Measurements from ENCODE around the gene FAM186B.
"Not testable (repeated sequence)": the region's sequence is repeated elsewhere in the genome, so short reads cannot be mapped to it uniquely, and the experiment has no call there.

FAM186B gene

DNA sequence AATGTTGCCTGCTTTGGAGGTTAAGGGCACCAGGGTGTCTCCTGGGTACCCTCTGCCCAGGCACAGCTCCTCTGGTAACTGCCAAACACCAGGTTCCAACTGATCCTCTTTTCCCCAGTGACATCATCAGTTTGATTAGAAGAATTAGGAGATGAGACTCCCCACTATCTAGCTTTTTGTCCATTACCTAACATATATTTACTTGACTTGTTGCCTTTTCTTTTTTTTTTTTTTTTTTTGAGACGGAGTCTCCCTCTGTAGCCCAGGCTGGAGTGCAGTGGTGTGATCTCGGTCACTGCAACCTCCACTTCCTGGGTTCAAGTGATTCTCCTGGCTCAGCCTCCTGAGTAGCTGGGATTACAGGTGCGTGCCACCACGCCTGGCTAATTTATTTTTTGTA is at the start of gene FAM186B:
TSS of gene FAM186B (minus strand) at position 101 of the 400 bp plus-strand sequence. CDS start 162 bp downstream, outside the sequence.
- DNase-seq: not testable (repeated sequence)

- no peak for DNase-seq
Measured at GRCh38 chr12:49654715-49655114, 49.3 kb upstream of the FAM186B start.

DNA sequence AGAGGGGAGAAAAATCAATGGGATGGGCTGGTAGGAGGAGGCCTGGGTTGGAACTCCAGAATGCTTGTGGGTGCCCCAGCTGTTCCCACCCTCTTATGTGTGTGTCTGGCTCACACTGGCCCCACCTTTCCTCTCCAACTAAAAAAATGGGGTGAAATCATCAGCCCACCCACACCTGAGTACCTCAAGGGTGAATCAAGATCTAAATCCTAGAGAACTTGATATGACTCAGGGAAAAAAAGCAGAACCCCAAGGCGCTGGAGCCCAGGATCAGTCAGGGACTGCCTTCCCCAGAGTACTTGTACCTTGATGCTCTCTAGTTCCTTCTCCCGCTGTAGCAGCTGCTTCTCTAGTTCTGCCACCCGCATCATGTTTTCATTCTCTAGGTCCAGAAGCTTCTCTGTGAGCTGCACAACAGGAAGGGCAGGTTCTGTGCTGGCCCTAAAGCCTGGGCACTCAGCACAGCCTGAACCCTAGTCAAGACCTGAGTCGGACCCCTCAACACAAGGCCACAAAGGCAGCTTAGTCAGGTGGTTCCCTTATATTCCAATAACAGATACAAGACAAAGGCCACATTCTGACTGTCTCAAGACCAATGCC is 47.6 kb upstream of the FAM186B start:
- no peak for DNase-seq

GRCh38 chr12:49651855-49652254 is 46.4 kb upstream of the FAM186B start:
- DNase-seq: no peak

- DNase-seq: no peak
Measured at GRCh38 chr12:49649892-49650291, 44.5 kb upstream of the FAM186B start.

GRCh38 chr12:49649445-49649844 is 44.0 kb upstream of the FAM186B start:
- DNase-seq: no peak

- DNase-seq: no peak
Measured at GRCh38 chr12:49648712-49649003, 43.2 kb upstream of the FAM186B start.

DNA sequence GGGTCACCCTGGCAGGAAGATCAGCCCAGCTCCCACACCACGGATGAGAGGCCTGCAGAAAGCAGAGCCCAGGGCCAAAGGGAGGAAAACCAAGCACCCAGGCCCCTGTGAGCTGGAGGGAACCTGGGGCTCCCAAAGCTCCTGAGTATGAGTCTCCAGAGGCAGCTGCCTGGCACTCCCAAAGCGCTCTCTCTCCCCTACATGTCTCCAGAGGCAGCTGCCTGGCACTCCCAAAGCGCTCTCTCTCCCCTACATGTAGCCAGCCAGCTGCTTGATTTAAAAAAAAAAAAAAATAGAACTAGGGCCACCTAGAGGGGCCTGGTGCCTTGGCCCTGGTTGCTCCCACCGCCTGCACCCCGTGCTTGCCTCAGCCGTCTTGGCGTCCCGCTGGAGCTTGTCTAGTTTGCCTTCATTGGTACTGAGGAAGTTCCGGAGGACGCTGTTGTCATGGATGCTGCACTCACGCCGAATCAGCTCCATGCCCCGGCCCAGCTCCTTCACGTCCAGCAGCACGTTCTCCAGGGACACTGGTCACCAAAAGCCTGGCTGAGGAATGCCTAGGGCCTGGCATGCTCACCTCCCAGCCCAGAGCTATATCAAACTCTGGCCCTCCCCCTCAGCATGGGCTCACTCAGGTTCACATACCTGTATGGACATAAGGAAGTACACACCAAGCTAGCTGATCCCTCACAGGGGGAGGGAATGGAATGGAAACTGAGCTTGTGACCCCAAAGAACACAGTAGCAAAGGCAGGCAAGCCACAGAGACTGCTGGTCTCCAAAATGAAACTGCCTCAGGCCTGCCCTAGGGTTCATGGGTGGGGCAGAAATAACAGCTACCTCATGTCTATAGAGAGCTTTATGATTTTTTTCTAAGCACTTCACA is 42.6 kb upstream of the FAM186B start:
- DNase-seq: no peak

DNA sequence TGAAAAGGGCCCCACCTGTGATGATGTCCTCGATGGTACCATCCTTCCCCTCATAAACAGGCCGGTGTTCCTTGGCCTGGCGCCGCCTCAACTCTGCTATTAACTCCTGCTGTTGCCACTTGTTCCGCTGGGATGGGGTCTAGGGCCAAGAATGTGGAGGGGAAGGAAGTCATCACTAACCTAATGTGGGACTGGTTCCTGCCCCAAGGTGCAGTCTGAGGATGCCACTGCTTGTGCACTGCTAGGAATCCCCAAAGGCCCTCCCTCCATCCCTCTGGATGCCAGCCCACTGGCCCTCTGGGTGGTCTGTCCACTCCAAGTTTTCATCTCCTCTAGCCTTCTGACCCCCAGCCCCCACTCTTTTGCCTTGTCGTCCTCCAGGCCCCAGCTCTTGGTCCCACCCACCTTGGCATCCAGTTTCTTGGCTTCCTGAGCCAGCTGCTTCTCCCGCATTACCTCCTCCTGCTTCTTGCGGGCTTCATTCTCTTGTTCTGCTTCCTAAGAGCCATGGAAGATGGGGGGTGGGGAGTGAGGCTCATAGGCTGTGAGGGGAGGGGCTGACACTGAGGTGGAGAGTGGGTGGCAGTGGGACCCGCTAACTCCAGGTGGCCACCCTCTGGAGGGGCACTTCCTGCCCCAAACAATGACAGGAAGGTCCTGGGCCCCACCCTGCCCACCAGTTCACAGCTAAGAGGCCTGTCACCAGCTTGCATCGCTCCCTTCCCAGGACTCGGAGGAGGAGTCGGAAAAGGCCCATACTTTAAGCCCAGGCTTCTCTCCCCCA is 41.6 kb upstream of the FAM186B start:
- DNase-seq: no peak

- no peak for DNase-seq
Measured at GRCh38 chr12:49646331-49646830, 40.9 kb upstream of the FAM186B start.

DNA sequence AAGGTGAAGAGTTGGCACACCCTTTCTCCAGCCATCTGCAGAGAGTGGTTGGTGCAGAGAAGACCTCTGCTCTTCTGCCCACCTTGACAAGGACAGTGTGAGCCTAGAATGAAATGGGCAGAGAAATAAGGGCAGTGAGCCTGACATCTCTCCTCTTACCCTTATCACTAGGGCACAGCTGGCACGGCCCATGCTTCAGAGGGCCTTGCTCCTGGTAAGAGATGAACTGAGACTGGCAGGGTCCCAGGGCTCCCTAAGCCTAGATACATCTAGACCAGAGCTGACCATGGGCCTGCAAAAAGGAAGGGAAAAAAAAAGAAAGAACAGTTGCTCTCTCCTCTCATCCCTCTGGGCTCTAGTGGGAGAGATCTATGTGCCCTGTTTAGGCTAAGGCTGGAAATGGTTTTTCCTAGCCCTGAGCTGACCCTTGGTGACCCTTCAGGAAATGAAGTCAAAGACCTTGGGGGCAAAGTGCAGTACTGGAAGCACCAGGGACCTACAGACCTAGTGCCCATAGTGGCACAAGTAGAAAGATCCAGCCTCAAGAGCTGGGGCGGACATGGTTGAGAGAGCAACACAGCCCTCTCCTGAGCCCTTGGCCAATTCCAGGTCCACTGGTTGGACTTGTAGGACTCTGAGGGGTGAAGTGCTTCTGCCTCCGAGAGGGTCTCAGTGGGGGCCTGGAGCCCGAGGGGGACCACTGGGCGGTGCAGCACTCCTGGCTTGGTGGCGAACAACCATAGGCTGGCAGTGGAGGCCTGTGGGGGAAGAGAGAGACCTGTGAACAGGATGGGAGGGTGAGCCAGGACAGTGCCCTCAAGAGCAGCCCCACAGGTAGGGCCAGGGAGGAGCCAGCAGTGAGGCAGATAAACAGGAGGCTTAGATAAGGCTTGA is 40.0 kb upstream of the FAM186B start:
- DNase-seq: no peak

GRCh38 chr12:49644620-49644994 is 39.2 kb upstream of the FAM186B start:
- peak; percentile 75 for DNase-seq

DNA sequence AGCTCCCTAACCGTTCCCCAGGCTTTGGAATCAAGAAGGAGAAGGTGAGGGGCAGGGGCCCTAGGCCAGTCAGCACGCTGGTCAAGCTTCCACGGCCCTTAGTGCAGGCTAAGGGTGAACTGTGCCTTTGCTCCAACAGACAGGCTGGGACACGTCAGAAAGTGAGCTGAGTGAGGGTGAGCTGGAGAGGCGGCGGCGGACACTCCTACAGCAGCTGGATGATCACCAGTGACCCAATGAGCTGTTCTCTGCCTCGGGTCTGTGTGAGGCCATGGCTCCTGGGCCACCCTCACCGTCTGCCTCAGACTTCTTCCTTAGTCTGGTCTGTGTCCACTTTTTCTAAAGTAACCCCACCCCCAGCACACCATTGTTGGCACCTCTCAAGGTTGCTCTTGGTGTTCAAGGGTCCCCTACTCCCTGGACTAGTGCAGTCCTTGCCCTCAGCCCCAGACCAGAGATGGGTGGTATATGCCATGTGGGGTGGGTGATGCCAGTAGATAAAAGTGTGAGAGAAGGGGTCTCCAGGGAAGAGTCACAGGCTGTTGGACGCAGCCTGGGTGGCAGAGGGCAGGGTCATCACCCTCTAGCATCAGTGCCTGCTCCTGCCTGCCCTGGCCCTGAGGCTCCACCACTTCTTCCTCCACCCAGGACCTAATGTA is 38.7 kb upstream of the FAM186B start:
- DNase-seq: no peak

GRCh38 chr12:49643135-49643534 is 37.7 kb upstream of the FAM186B start:
- DNase-seq: no peak

DNA sequence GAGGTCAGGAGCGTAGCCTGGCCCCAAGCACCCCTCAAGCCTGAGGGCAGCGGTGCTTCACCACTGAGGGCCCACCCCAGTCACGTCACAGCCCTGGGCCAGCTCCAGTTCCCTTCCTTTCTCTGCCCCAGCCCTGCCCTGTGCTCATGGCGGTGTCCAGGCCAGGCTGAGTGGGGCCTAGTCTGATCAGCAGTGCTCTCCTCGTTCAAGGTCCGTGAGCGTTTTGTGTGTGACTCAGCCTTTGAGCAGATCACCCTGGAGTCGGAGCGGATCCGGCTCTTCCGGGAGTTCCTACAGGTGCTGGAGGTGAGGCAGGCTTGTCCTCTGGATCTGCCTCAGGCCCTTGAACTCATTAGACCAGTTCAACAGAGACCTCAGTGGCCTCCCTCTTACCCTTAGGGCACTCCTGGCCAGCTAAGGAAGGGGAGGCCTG is 36.9 kb upstream of the FAM186B start:
- no peak for DNase-seq

DNA sequence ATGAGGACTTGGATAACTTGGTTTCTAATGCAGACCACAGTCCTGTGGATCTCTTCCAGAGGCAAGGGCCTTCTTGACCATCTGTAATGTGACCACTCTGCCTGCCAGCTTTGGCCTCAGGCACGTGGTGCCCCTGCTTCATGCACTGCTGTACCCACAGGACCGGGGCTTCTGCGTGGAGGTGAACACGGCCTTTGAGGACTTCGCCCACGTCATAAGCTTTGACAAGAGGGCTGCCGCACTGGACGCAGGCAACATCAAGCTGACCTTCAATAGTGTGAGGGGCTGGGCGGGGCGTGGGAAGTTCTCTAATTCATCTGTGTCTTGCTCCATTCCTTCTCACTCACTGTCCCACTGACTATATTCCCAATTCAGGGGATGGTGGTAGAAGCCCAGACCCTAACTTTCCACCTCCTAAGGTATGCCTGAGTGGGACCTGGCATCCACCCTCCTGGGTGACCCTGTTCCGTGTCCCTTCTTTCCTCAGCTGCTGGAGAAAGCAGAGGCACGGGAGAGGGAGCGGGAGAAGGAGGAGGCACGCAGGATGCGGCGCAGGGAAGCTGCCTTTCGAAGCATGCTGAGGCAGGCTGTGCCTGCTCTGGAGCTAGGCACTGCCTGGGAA is 36.4 kb upstream of the FAM186B start:
- no peak for DNase-seq

GRCh38 chr12:49636979-49637755 is 31.7 kb upstream of the FAM186B start:
- peak; percentile 35 for DNase-seq

DNA sequence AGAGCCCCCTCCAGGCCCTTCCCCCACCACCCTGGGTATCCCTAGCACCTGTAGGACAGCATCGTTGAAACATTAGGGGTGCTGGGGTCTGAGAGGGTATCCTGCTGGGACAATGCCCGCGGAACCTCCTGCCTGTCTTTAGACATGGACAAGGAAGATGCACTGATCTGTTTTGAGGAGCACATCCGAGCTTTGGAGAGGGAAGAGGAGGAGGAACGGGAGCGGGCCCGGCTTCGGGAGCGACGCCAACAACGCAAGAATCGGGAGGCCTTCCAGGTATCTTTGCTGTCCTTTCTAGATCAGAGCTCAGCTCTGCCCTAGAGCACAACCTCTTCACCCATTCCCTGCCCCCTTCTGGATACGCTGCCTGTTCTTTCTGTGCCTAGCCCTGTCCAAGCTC is 31.1 kb upstream of the FAM186B start:
- DNase-seq: no peak

GRCh38 chr12:49635656-49636055 is 30.2 kb upstream of the FAM186B start:
- DNase-seq: no peak

DNA sequence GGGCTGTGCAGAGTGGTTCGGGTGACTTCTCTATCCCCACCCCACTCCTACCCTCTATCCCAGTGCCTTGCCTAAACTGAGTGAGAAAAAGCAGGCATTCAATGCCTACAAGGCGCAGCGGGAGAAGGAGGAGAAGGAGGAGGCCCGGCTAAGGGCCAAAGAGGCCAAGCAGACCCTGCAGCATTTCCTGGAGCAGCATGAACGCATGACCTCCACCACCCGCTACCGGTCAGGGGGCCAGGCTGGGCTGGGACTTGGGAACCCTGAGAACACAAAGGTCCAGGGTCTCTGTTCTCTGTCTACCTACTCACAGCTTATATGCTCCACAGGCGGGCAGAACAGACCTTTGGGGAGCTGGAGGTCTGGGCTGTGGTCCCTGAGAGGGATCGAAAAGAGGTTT is 29.6 kb upstream of the FAM186B start:
- DNase-seq: no peak

All from stimulated activated CD4-positive, alpha-beta T cell treated with anti-CD3 and anti-CD28 coated beads, Interleukin-12 subunit alpha, Interleukin-12 subunit beta, amount 100 ng/mL, for 4 hours (primary cell).